Suppressor macrophage treated with lipopolysaccharide for 1 hour (primary cell): ENCODE results near the gene ARID5A.

Experiments used
- DNase-seq, 3 donors: peaks; one replicate each; pipeline ENCODE4 v3.0.0-alpha.2; 2020 to 2022

ARID5A gene

GRCh38 chr2:96507957-96508520 is 28.5 kb upstream of the ARID5A start:
- DNase-seq = peak; percentile 84 to 94 (median 87)

DNA sequence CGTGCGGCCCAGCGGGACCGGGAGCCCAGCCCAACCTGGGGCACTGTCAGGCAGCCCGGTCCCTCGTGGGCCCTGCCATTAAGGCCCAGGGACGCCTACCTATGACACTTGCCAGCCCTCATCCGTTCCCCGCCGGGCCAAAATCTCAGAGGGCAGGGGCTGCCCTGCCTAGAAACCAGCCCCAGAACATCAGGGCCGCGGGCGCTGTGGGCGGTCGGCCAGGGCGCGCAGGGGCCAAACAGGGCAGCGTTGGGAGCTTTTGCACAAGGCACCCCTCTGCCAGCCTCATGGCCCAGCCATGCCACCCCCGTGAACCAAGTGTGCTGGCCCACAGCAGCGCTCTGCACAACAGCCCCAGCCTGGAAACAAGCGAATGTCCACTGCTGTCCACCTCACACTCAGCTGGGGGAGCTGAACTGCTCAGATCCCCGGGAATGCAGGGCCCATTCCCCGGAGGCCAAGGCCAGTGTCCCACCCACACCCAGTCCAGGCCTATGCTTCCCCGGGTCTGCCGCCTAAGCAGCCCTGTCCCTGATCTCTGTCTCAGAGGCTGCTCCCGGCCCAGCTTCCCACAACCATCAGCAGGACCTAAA is 27.9 kb upstream of the ARID5A start:
- DNase-seq = peak in 1 of 3 donors; percentile 8

- peak; percentile 92 to 95 (median 94) for DNase-seq
Observed at GRCh38 chr2:96509114-96509846, 27.3 kb upstream of the ARID5A start.

DNA sequence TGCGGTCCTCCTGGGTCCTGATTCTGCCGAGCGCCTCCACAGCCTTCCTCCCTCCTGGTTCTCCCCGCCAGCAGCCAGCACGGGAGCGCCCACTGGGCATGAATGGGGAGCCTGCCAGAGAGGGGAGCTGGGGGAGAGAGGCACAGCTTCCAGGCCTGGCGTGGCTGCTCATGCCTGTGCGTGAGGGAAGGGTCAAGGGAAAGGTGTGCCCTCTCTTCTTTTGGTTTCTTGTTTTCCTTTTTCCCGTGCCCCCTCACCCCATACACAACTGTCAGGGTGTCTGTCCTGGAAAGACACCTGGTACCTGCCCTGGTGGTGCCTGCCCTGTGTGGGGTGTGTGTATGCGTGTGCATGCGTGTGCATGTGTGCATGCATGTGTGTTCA is 26.7 kb upstream of the ARID5A start:
- DNase-seq = peak in 1 of 3 donors; percentile 0

- peak in 1 of 3 donors; percentile 10 for DNase-seq
Observed at GRCh38 chr2:96510931-96511595, 25.5 kb upstream of the ARID5A start.

GRCh38 chr2:96511851-96512250 is 24.7 kb upstream of the ARID5A start:
- peak in 1 of 3 donors; percentile 10 for DNase-seq

GRCh38 chr2:96512341-96512740 is 24.2 kb upstream of the ARID5A start:
- peak in 1 of 3 donors; percentile 5 for DNase-seq

DNA sequence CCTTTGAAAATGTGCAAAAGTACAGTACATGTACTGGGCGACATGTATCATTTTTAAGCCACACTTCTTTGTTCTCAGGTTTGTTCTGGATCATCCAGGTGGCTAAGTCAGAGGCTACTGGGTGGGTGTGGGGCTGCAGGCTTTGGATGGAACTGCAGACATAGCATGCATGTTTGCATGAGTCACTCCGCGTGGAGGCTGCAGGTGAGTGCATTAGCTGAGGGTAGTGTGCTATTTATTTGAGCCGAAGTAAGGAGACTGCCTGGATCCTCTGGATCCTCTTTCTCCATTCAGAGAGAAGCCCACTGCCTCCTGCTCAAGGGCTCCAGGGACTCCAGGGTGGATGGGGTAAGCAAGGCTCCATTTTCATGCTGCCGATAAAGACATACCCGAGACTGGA is 22.0 kb upstream of the ARID5A start:
- no peak for DNase-seq

- no peak for DNase-seq
Observed at GRCh38 chr2:96517079-96517478, 19.5 kb upstream of the ARID5A start.

GRCh38 chr2:96520231-96520630 is 16.3 kb upstream of the ARID5A start:
- no peak for DNase-seq

- DNase-seq = no peak
Observed at GRCh38 chr2:96520697-96521096, 15.9 kb upstream of the ARID5A start.

DNA sequence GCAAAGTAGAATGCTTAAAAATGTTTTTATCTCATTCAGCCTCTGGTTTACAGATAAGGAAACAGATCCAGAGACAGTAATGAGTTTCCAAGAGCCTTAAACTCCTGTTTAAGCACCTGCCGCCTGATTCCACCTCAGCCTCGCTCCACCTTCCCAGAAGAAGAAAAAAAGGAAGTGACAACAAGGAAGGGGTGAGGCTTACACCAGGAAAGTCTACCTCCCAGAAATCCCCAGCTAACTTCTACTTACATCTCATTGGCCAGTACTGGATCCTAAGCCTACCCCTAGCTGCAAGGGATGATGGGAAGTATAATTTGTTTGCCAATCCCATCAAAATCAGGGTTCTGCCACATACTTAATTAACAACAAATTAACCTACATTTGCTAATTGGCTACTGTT is 15.3 kb upstream of the ARID5A start:
- DNase-seq = no peak

DNA sequence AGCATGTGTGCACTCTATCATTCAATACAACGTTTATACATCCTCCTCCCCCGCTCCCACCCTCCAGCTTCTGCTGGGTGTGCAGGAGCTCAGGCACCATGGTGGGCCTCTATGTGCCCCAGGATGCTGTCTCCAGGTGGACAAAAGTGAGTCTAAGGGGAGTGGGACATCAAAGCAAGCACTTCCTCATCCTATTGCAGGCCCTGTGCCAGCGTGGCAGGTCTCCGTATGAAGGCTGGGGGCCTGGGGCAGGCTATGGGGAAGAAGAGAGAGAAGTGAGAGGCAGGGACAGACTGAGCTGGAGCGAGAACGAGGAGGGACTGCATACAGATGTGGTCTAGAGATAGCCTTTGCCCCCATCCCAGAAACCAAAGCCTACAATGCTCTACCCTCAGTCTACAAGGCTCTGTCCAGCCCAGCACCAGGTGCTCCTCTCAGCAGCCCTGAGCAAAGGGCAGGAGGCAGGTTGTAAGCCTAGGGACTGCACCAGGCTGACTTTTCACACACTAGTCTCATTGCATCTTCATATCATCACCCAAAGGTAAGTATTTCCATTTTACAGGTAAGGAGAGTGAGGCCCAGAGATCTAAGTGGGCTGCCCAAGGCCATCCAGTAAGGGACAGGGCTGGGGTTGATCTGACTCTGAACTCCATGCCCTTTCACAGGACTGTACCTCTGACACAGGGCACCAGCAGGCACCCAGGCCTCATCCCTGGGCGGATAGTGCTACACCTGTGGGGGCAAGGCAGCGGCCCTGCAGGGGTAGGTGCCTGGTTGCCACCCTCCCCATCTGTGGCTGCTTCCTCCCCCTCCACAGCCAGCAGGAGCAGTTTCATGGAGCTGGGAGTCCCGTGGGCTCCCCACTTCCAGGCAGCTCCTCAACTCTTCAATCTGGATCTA is 14.0 kb upstream of the ARID5A start:
- DNase-seq = no peak

DNA sequence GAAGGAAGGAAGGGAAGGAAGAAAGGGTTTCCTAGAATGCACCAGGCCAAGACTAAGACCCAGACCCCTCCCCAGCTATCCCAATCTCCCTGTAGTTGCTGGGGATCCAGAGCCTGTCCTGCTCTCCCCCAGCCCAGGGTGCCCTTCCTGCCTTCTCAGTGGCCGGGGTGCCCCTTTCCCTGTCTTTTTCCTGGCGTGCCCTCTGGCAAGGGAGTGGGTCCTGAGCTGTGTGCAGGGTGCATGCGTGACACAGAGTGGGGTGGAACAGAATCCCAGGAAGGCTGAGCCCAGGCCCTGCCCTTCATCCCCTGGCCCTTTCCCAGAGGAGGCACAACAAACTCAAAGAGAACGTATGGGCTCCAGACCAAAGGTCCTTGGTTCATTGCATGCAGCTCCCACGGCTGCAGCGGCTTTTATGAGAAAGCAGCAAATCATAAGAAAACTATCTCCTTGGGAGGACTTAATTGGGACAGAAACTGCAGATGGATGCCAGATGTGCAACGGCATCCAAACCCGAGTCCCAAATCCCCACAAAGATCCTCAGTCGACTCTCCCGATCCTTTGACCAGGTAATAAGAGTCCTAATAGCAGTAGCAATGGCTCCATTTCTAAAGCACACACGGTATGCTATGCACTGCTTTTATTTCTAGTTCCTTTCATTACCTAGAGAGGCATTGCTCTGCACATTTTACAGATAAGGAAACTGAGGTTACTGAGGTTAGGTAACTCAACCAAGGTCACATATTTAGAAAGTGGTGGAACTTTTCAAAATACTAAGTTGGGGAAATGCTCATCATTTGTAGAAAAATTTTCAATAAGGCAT is 12.7 kb upstream of the ARID5A start:
- no peak for DNase-seq

GRCh38 chr2:96524482-96525210 is 11.9 kb upstream of the ARID5A start:
- no peak for DNase-seq

DNA sequence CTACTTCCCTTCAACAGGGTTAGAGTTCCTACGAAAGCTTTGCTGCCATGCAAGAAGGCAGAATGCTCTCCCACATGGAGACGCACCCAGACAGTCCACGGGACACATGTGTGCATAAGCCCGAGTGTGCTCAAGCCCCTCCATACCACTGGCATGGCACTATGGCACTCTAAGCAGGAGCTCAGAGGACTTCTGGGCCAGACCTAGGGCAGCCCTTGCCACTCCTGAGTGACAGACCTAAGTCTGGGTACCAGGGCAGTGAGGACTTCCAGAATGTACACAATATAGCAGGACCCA is 11.4 kb upstream of the ARID5A start:
- DNase-seq = no peak

GRCh38 chr2:96526101-96526591 is 10.4 kb upstream of the ARID5A start:
- DNase-seq = no peak

GRCh38 chr2:96526615-96527285 is 9.8 kb upstream of the ARID5A start:
- DNase-seq = no peak

DNA sequence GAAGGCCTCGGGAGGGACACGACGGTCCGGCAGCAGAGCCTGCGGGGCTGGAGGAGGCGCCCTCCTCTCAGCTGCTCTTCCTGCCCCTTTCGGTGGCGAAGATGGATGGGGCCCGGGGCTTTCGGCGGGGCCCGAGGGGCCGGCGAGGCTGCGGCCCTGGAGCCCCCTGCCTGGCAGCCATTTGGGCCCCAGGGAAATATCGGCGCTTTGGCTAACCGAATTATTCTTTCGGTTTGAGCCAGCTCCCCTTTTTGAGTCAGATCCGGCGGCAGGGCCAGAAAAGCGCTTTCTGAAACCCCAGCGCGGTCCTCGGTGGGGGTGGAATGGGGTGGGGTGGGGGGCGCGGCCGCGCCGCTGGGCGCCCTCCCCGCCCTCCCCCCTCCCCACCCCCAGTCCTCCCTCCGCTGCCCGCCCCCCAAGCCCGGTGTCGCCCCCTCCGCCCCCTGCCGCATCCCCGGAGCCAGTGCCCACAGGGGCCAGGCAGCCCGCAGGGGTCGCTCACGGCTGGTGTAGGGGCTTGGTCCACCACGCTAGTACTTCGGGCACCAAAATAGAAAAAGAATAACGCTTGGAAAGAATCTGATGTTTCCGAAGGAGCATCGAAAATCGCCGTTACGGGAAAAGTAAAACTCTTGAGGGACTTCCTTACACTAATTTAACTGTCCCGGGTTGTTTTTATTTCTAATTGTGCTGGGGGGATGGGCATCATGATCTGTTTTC is 9.1 kb upstream of the ARID5A start:
- DNase-seq = peak; percentile 68 to 76 (median 76)
